Measurements from ENCODE around the gene SLC9A5.
A peak's percentile ranks its signal among the peaks of the same experiment; 100 is the strongest.

Gene SLC9A5

GRCh38 chr16:67280090-67281015 is 31.6 kb downstream of the SLC9A5 start:
- no peak for DNase-seq

- no peak for DNase-seq
Measured at GRCh38 chr16:67281536-67282446, 33.0 kb downstream of the SLC9A5 start.

- DNase-seq: no peak
Measured at GRCh38 chr16:67282447-67282805, 33.6 kb downstream of the SLC9A5 start.

- no peak for DNase-seq
Measured at GRCh38 chr16:67283039-67283825, 34.5 kb downstream of the SLC9A5 start.

- no peak for DNase-seq
Measured at GRCh38 chr16:67283826-67284555, 35.2 kb downstream of the SLC9A5 start.

- DNase-seq: peak in 11 of 58 donors; percentile 6 to 40 (median 20)
Measured at GRCh38 chr16:67284699-67285646, 36.2 kb downstream of the SLC9A5 start.

- DNase-seq: no peak
Measured at GRCh38 chr16:67286441-67287235, 37.9 kb downstream of the SLC9A5 start.

GRCh38 chr16:67287960-67288359 is 39.2 kb downstream of the SLC9A5 start:
- no peak for DNase-seq

- no peak for DNase-seq
Measured at GRCh38 chr16:67291461-67291860, 42.7 kb downstream of the SLC9A5 start.

GRCh38 chr16:67294171-67294757 is 45.5 kb downstream of the SLC9A5 start:
- DNase-seq: no peak

GRCh38 chr16:67294938-67295361 is 46.2 kb downstream of the SLC9A5 start:
- no peak for DNase-seq

GRCh38 chr16:67296420-67296819 is 47.6 kb downstream of the SLC9A5 start:
- DNase-seq: no peak

GRCh38 chr16:67298277-67298676 is 49.5 kb downstream of the SLC9A5 start:
- DNase-seq: no peak

GRCh38 chr16:67299269-67299668 is 50.5 kb downstream of the SLC9A5 start:
- DNase-seq: no peak

- DNase-seq: no peak
Measured at GRCh38 chr16:67301080-67301782, 52.5 kb downstream of the SLC9A5 start.

GRCh38 chr16:67302076-67302475 is 53.3 kb downstream of the SLC9A5 start:
- DNase-seq: no peak

GRCh38 chr16:67302970-67303369 is 54.2 kb downstream of the SLC9A5 start:
- no peak for DNase-seq
